Esophagus squamous epithelium (tissue), 4 donors: Measurements from ENCODE around the gene CSMD2.

Source experiments
- CTCF ChIP-seq, 6 experiments: fragments of 450-650 bp in 4 of 6; fragments of 200-600 bp in 2 of 6; sonication (generic) in 2 of 6; IDR thresholded peaks; one replicate each; pipeline ENCODE4 v1.5.1; 2016 to 2019; ENCODE audit warnings: antibody characterized with exemption in 6 of 6, mild to moderate bottlenecking in 4 of 6, moderate library complexity in 4 of 6
- POLR2A ChIP-seq, 4 donors: fragments of 450-650 bp; IDR thresholded peaks; one replicate each; pipeline ENCODE4 v1.6.1; 2017; ENCODE audit warnings: antibody characterized with exemption in 4 of 4, mild to moderate bottlenecking in 4 of 4, moderate library complexity in 3 of 4

- no peak for TF ChIP-seq CTCF (IDR thresholded peaks at IDR 0.05)
- no peak for TF ChIP-seq POLR2A (IDR thresholded peaks at IDR 0.05)
Observed at GRCh38 chr1:33680281-33680840, 484.7 kb downstream of the CSMD2 start.
